IPS DF 19.7 (cell line): Measurements from ENCODE around the gene QRICH2.
"Not testable (repeated sequence)": the region's sequence is repeated elsewhere in the genome, so short reads cannot be mapped to it uniquely, and the experiment has no call there.

ENCODE experiments used
- DNase-seq: peaks from one replicate; pipeline ENCODE4 v3.0.0-alpha.2; 2013; ENCODE audit warnings: low read depth, low spot score

The QRICH2 gene

DNA sequence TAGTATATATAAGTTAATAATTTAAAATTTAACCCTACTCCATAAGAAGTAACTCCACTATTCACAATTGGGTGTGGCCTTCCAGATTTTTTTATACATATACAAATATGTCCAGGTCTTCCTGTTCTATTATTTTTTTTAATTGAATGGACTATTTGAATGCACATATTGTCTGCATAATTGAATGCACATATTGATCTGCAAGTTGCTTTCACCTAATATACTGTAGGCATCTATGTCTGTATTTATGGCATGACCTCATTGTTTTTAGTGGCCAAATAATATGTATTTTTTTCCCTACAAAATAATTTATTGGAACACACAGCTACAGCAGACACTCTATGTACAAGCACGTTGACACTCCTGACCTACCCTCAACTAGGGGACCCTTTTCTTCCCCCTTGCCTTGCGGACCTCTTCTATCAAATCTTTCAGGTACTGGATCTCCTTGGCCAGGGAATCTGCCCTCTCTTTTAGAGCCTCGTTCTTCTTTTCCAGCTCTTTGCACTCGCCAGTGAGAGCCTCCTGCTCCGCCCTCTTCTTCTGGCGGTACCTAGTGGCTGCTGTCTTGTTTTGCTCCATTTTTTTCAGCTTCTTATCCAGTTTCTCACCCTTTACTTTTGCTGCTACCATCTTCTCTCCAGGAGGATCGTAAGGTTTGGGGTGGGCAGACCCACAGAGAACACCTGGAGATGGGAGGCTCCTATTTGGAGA lies 82.5 kb downstream of the QRICH2 start:
- not testable (repeated sequence) for DNase-seq
